GM12878 (cell line): Measurements from ENCODE around the gene ADAM19. TPM values are rescaled to one million over a fixed set of nuclear protein-coding genes. Genes with fewer than 3 reads are reported as not detected.

Experiments used
- ATF2 ChIP-seq: IDR thresholded peaks from 2 replicates; pipeline ENCODE4 v1.6.1; 2012; ENCODE audit warnings: low read length, inconsistent platforms
- BMI1 ChIP-seq: fragments of 450-650 bp; IDR thresholded peaks from 2 replicates; pipeline ENCODE4 v1.6.1; 2016; ENCODE audit warnings: mild to moderate bottlenecking, moderate library complexity, borderline replicate concordance
- CEBPB ChIP-seq, 2 experiments: fragments of 150-350 bp in 1 of 2; IDR thresholded peaks; 2 replicates each; pipeline ENCODE4 v1.6.1; 2012 to 2014; ENCODE audit warnings: low read depth in 2 of 2, low read length in 2 of 2, borderline replicate concordance in 1 of 2, inconsistent platforms in 1 of 2
- CREB1 ChIP-seq: IDR thresholded peaks from 2 replicates; pipeline ENCODE4 v1.6.1; 2012; ENCODE audit warnings: low read depth, mild to moderate bottlenecking, inconsistent platforms
- EED ChIP-seq: sonication (generic); IDR thresholded peaks from 2 replicates; pipeline ENCODE4 v1.6.1; 2016; ENCODE audit warnings: antibody characterized with exemption, low read depth
- IKZF1 ChIP-seq: fragments of 450-650 bp; conservative IDR thresholded peaks from 2 replicates; pipeline ENCODE4 v1.6.1; 2017; ENCODE audit warnings: antibody characterized with exemption, mild to moderate bottlenecking
- MLLT1 ChIP-seq: fragments of 450-650 bp; IDR thresholded peaks from 2 replicates; pipeline ENCODE4 v1.6.1; 2016; ENCODE audit warnings: mild to moderate bottlenecking
- MXI1 ChIP-seq: fragments of 150-350 bp; IDR thresholded peaks from 2 replicates; pipeline ENCODE4 v1.6.1; 2011; ENCODE audit warnings: low read depth, mild to moderate bottlenecking, inconsistent platforms, low read length, improper control_type of control experiment
- MYB ChIP-seq: fragments of 150-350 bp; IDR thresholded peaks from 2 replicates; pipeline ENCODE4 v1.6.1; 2014; ENCODE audit warnings: mild to moderate bottlenecking, low read depth, low read length, borderline replicate concordance
- POLR2A ChIP-seq: IDR thresholded peaks from 2 replicates; pipeline ENCODE4 v1.6.1; 2011; ENCODE audit warnings: low read depth, mild to moderate bottlenecking, low read length
- RB1 ChIP-seq: fragments of 450-650 bp; formaldehyde crosslinking; IDR thresholded peaks from 2 replicates; pipeline ENCODE4 v1.6.1; 2017; ENCODE audit warnings: mild to moderate bottlenecking, borderline replicate concordance
- RUNX3 ChIP-seq: IDR thresholded peaks from 2 replicates; pipeline ENCODE4 v1.6.1; 2012; ENCODE audit warnings: low read length, inconsistent platforms
- SKIL ChIP-seq: fragments of 450-650 bp; IDR thresholded peaks from 2 replicates; pipeline ENCODE4 v1.6.1; 2017; ENCODE audit warnings: mild to moderate bottlenecking, low read depth, inconsistent platforms; ENCODE audit not compliant: poor library complexity, severe bottlenecking
- SMAD5 ChIP-seq: IDR thresholded peaks from 2 replicates; pipeline ENCODE4 v1.6.1; 2016; ENCODE audit warnings: antibody characterized with exemption, low read depth
- TCF3 ChIP-seq: IDR thresholded peaks from 2 replicates; pipeline ENCODE4 v1.6.1; 2012; ENCODE audit warnings: low read depth, mild to moderate bottlenecking, low read length, borderline replicate concordance; ENCODE audit not compliant: insufficient read depth
- ZNF217 ChIP-seq: fragments of 450-650 bp; IDR thresholded peaks from 2 replicates; pipeline ENCODE4 v1.6.1; 2017; ENCODE audit warnings: antibody characterized with exemption, mild to moderate bottlenecking
- polyA plus RNA-seq, 11 experiments: library from polyadenylated mRNA; depleted of rRNA in 4 of 11; unstranded in 6 of 11; stranded (reverse) in 5 of 11; fragments of >200 nt; fragmentation: Nextera tagmentation in 4 of 11; fragmentation: Illumina TruSeq in 1 of 11; extraction: Ambion mirVana in 4 of 11; extraction: Trizol in 1 of 11; gene quantifications; 1 replicate in 1 of 11; 2 replicates in 10 of 11; pipeline versions ENCODE4 v1.2.1 to v1.2.3, GENCODE V29; 2011 to 2016; ENCODE audit warnings: inconsistent platforms in 2 of 11, missing spikeins in 2 of 11, low read depth in 1 of 11
- total RNA-seq, 4 experiments: library from RNA; depleted of rRNA in 3 of 4; stranded (reverse); fragments of >200 nt in 3 of 4; fragmentation: Illumina TruSeq in 1 of 4; extraction: Trizol in 1 of 4; gene quantifications; 2 replicates each; pipeline versions ENCODE4 v1.2.1 to v1.2.3, GENCODE V29; 2013 to 2021
- TF ChIP-seq, protein P1 (sequence below): fragments of 450-650 bp; IDR thresholded peaks from 2 replicates; pipeline ENCODE4 v1.6.1; 2014; ENCODE audit warnings: mild to moderate bottlenecking
- TF ChIP-seq, protein P2 (sequence below): IDR thresholded peaks from 2 replicates; pipeline ENCODE4 v1.6.1; 2012; ENCODE audit warnings: low read depth, low read length, improper control_type of control experiment
- TF ChIP-seq, protein P3 (sequence below): fragments of 450-650 bp; IDR thresholded peaks from 2 replicates; pipeline ENCODE4 v1.6.1; 2016; ENCODE audit warnings: mild to moderate bottlenecking, moderate library complexity, borderline replicate concordance

Gene ADAM19
- total and polyA plus RNA-seq, 10 of the 15 experiments (the other 5 are each of a cell fraction or from before 2014, with no cell fraction given) = 16.0 to 92.8 (median 44.7) TPM

- TF ChIP-seq SKIL = no peak
- TF ChIP-seq MYB = no peak
- TF ChIP-seq RUNX3 = peak; percentile 84
- no peak for TF ChIP-seq ZNF217
- no peak for TF ChIP-seq POLR2A
- TF ChIP-seq SMAD5 = no peak
- TF ChIP-seq MXI1 = no peak
- no peak for TF ChIP-seq BMI1
- TF ChIP-seq RB1 = no peak
- TF ChIP-seq EED = peak; percentile 83
- TF ChIP-seq CREB1 = no peak
- no peak for TF ChIP-seq CEBPB (IDR thresholded peaks at IDR 0.05; ENCODE audit: borderline replicate concordance in 1 of 2, low read depth in 2 of 2, low read length in 2 of 2)
- TF ChIP-seq, protein P1, sequence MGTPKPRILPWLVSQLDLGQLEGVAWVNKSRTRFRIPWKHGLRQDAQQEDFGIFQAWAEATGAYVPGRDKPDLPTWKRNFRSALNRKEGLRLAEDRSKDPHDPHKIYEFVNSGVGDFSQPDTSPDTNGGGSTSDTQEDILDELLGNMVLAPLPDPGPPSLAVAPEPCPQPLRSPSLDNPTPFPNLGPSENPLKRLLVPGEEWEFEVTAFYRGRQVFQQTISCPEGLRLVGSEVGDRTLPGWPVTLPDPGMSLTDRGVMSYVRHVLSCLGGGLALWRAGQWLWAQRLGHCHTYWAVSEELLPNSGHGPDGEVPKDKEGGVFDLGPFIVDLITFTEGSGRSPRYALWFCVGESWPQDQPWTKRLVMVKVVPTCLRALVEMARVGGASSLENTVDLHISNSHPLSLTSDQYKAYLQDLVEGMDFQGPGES = no peak
- TF ChIP-seq TCF3 = no peak
- TF ChIP-seq, protein P2, sequence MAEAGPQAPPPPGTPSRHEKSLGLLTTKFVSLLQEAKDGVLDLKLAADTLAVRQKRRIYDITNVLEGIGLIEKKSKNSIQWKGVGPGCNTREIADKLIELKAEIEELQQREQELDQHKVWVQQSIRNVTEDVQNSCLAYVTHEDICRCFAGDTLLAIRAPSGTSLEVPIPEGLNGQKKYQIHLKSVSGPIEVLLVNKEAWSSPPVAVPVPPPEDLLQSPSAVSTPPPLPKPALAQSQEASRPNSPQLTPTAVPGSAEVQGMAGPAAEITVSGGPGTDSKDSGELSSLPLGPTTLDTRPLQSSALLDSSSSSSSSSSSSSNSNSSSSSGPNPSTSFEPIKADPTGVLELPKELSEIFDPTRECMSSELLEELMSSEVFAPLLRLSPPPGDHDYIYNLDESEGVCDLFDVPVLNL = no peak
- peak; percentile 46 for TF ChIP-seq ATF2
- TF ChIP-seq MLLT1 = peak; percentile 99
- TF ChIP-seq IKZF1 = peak; percentile 60
- TF ChIP-seq, protein P3, sequence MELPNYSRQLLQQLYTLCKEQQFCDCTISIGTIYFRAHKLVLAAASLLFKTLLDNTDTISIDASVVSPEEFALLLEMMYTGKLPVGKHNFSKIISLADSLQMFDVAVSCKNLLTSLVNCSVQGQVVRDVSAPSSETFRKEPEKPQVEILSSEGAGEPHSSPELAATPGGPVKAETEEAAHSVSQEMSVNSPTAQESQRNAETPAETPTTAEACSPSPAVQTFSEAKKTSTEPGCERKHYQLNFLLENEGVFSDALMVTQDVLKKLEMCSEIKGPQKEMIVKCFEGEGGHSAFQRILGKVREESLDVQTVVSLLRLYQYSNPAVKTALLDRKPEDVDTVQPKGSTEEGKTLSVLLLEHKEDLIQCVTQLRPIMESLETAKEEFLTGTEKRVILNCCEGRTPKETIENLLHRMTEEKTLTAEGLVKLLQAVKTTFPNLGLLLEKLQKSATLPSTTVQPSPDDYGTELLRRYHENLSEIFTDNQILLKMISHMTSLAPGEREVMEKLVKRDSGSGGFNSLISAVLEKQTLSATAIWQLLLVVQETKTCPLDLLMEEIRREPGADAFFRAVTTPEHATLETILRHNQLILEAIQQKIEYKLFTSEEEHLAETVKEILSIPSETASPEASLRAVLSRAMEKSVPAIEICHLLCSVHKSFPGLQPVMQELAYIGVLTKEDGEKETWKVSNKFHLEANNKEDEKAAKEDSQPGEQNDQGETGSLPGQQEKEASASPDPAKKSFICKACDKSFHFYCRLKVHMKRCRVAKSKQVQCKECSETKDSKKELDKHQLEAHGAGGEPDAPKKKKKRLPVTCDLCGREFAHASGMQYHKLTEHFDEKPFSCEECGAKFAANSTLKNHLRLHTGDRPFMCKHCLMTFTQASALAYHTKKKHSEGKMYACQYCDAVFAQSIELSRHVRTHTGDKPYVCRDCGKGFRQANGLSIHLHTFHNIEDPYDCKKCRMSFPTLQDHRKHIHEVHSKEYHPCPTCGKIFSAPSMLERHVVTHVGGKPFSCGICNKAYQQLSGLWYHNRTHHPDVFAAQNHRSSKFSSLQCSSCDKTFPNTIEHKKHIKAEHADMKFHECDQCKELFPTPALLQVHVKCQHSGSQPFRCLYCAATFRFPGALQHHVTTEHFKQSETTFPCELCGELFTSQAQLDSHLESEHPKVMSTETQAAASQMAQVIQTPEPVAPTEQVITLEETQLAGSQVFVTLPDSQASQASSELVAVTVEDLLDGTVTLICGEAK = no peak
Measured at GRCh38 chr5:157607371-157608161, 32.0 kb upstream of the ADAM19 start (continued).
